CD4-positive, alpha-beta T cell (primary cell): ENCODE data around the gene VAT1. TPM values are rescaled to one million over a fixed set of nuclear protein-coding genes. Genes with fewer than 3 reads are reported as not detected.
A peak's percentile ranks its signal among the peaks of the same experiment; 100 is the strongest.

ENCODE experiments used
- ATAC-seq: fragments of 200-7000 bp; cut with Tn5 transposase; one replicate; pipeline ENCODE4 v1.10.0; 2022; ENCODE audit warnings: mild to moderate bottlenecking; ENCODE audit not compliant: poor library complexity
- CTCF ChIA-PET: fragments of 350-600 bp; sonication (Branson Sonifier 250); formaldehyde crosslinking; loops from one replicate; lab custom pipeline; 2021; ENCODE audit warnings: antibody characterized with exemption, inconsistent platforms; lab: Charles Lee
- POLR2A ChIA-PET: fragments of 350-600 bp; sonication (Branson Sonifier 250); formaldehyde crosslinking; loops from one replicate; lab custom pipeline; 2021; ENCODE audit warnings: antibody characterized with exemption, inconsistent platforms; lab: Charles Lee
- DNase-seq, 14 experiments: peaks; one replicate each; pipeline ENCODE4 v3.0.0-alpha.2; 2013 to 2020; ENCODE audit warnings: mixed read lengths in 2 of 14
- H3K27ac ChIP-seq, 2 donors: one replicate each; pipeline versions ENCODE4 v1.5.1 to v1.7.0; 2013; ENCODE audit warnings: low read length in 2 of 2, low read depth in 1 of 2, mild to moderate bottlenecking in 1 of 2
- H3K27me3 ChIP-seq, 2 experiments: 1 replicate in 1 of 2; 2 replicates in 1 of 2; pipeline versions ENCODE4 v1.6.1 to v1.7.0; 2013; ENCODE audit warnings: low read length in 2 of 2, control low read depth in 1 of 2, mild to moderate bottlenecking in 1 of 2, moderate library complexity in 1 of 2; ENCODE audit not compliant: insufficient read depth in 2 of 2, control insufficient read depth in 1 of 2
- H3K36me3 ChIP-seq: one replicate; pipeline ENCODE4 v1.6.1; 2013; ENCODE audit warnings: low read length, control low read depth; ENCODE audit not compliant: insufficient read depth
- H3K4me1 ChIP-seq: one replicate; pipeline ENCODE4 v1.6.1; 2013; ENCODE audit warnings: low read length, control low read depth; ENCODE audit not compliant: insufficient read depth
- H3K4me3 ChIP-seq: one replicate; pipeline ENCODE4 v1.5.1; 2013; ENCODE audit warnings: mild to moderate bottlenecking, low read length, moderate library complexity
- H3K9me3 ChIP-seq, 2 experiments: 1 replicate in 1 of 2; 2 replicates in 1 of 2; pipeline versions ENCODE4 v1.6.1 to v1.7.0; 2013; ENCODE audit warnings: low read length in 2 of 2, mild to moderate bottlenecking in 2 of 2, control low read depth in 1 of 2, moderate library complexity in 1 of 2; ENCODE audit not compliant: control insufficient read depth in 1 of 2, insufficient read depth in 1 of 2
- H3K27ac Mint-ChIP-seq: one replicate; pipeline ENCODE4 v1.8.0; 2020; ENCODE audit warnings: mixed read lengths
- H3K27me3 Mint-ChIP-seq: one replicate; pipeline ENCODE4 v1.8.0; 2021; ENCODE audit warnings: mixed read lengths
- H3K36me3 Mint-ChIP-seq: one replicate; pipeline ENCODE4 v1.8.0; 2021; ENCODE audit warnings: low read depth, mixed read lengths
- H3K4me1 Mint-ChIP-seq: one replicate; pipeline ENCODE4 v1.8.0; 2021; ENCODE audit warnings: low read depth, mixed read lengths
- H3K4me3 Mint-ChIP-seq: one replicate; pipeline ENCODE4 v1.8.0; 2020; ENCODE audit warnings: mild to moderate bottlenecking, mixed read lengths
- H3K9me3 Mint-ChIP-seq: one replicate; pipeline ENCODE4 v1.8.0; 2020; ENCODE audit warnings: mixed read lengths
- CTCF ChIP-seq: fragments of 200-600 bp; IDR thresholded peaks from one replicate; pipeline ENCODE4 v1.8.0; 2022; ENCODE audit warnings: antibody characterized with exemption, mild to moderate bottlenecking
- intact Hi-C, 2 experiments: fragments of 100-400 bp; cut with DNase I in 1 of 2; cut with micrococcal nuclease in 1 of 2; formaldehyde crosslinking; loops; one replicate each; pipeline versions ENCODE4 v1.15.1 to v1.9.0; 2023 to 2025; cut with DNase I, micrococcal nuclease
- polyA plus RNA-seq, 2 donors: library from polyadenylated mRNA; unstranded; fragments of 120-200 nt; gene quantifications; one replicate each; pipeline ENCODE4 v1.2.1, GENCODE V29; 2013
- total RNA-seq, 174 experiments: library from RNA in 2 of 174; stranded (reverse) in 2 of 174; gene quantifications; one replicate each; pipeline ENCODE4 v1.2.3 and lab custom pipeline; 2021 to 2026

VAT1 gene
- total RNA-seq (10 to 100 TPM; 27.5 to 27.6 TPM), total RNA-seq (lab: John Stamatoyannopoulos, UW) (4.9 to 72.5 (median 31.3) reads per million in 172 experiments)
- 28.4 TPM for polyA plus RNA-seq (2013, experiment 1 of 2)
- polyA plus RNA-seq (2013, experiment 2 of 2), result 29.4 TPM

- Histone ChIP-seq H3K27me3 (no peaks in the 10 kb centered on the region), H3K4me3 (peak within 1 kb of the TSS; percentile 78), H3K36me3 (no peaks in the 10 kb centered on the region), H3K9me3 (no peaks in the 10 kb centered on the region), H3K4me1 (peaks cover 56% of the 10 kb centered on the region), H3K27ac (peak within 1 kb of the TSS in 1 of 2 donors; percentile 9)
- intact Hi-C loops, result loop anchor here (1.0 to 10.0 kb wide), 6 partner anchors 15 to 365 kb away; partner anchors contain the start of genes IFI35 (in 2 of the 2), BRCA1 (in 1 of the 2), RPL27 (in 1 of the 2) and TMEM106A (in 1 of the 2)
- Mint-ChIP-seq H3K4me1 (peaks cover 50% of the 10 kb centered on the region), H3K36me3 (no peaks in the 10 kb centered on the region), H3K4me3 (peak within 1 kb of the TSS; percentile 93), H3K9me3 (no peaks in the 10 kb centered on the region), H3K27ac (peak within 1 kb of the TSS; percentile 70), H3K27me3 (no peaks in the 10 kb centered on the region)
- peak; percentile 45 for ATAC-seq
- TF ChIP-seq CTCF, result no peak
- ChIA-PET CTCF (interaction anchor here (1.4 kb wide), 1 partner anchor 24 kb away, joined by 4 read pairs; the partner anchor contains the start of gene RPL27), POLR2A (interaction anchor here (0.5 to 4.1 kb wide), 9 partner anchors 15 to 348 kb away, joined by 3 to 24 read pairs (median 5); partner anchors contain the start of genes IFI35, NBR1, RPL27 and TMEM106A)
- peak; percentile 30 to 81 (median 58) for DNase-seq
Observed at GRCh38 chr17:43021741-43022512, at the start of gene VAT1. Gene VAT1 (minus strand): TSS chr17:43022385. CDS start chr17:43022322, 63 bp downstream.

- no peak overlapping the region for H3K4me3 Mint-ChIP-seq
- Histone ChIP-seq H3K9me3 (no peaks in the 10 kb centered on the region), H3K4me1 (no peaks in the 10 kb centered on the region), H3K27ac (no peak overlapping the region), H3K36me3 (peaks cover 2% of the 10 kb centered on the region), H3K27me3 (no peaks in the 10 kb centered on the region), H3K4me3 (no peak overlapping the region)
- ATAC-seq, result no peak
- DNase-seq, result no peak
- ChIA-PET CTCF (interaction anchor here (2.1 kb wide), 1 partner anchor 11 kb away, joined by 5 read pairs; no protein-coding TSS in a partner anchor), POLR2A (no interaction called here)
- intact Hi-C loops, result no loop called here
- no peaks in the 10 kb centered on the region for H3K36me3 Mint-ChIP-seq
- no peak overlapping the region for H3K27ac Mint-ChIP-seq
- H3K9me3 Mint-ChIP-seq, result no peaks in the 10 kb centered on the region
- no peaks in the 10 kb centered on the region for H3K4me1 Mint-ChIP-seq
- H3K27me3 Mint-ChIP-seq, result no peaks in the 10 kb centered on the region
- no peak for TF ChIP-seq CTCF
Observed at GRCh38 chr17:43070872-43071271, 48.7 kb upstream of the VAT1 start.

- Histone ChIP-seq H3K4me1 (no peaks in the 10 kb centered on the region), H3K9me3 (no peaks in the 10 kb centered on the region), H3K36me3 (peaks cover 2% of the 10 kb centered on the region), H3K27ac (no peak overlapping the region), H3K27me3 (no peaks in the 10 kb centered on the region), H3K4me3 (no peak overlapping the region)
- H3K4me1 Mint-ChIP-seq, result no peaks in the 10 kb centered on the region
- TF ChIP-seq CTCF, result no peak
- no peaks in the 10 kb centered on the region for H3K9me3 Mint-ChIP-seq
- ChIA-PET POLR2A (no interaction called here), CTCF (interaction anchor here (2.1 kb wide), 1 partner anchor 12 kb away, joined by 5 read pairs; no protein-coding TSS in a partner anchor)
- ATAC-seq (no peak), DNase-seq (no peak)
- no peaks in the 10 kb centered on the region for H3K27me3 Mint-ChIP-seq
- no peaks in the 10 kb centered on the region for H3K36me3 Mint-ChIP-seq
- intact Hi-C loops, result no loop called here
- H3K4me3 Mint-ChIP-seq, result no peak overlapping the region
- H3K27ac Mint-ChIP-seq, result no peak overlapping the region
Observed at GRCh38 chr17:43070257-43070656, 48.1 kb upstream of the VAT1 start.
